GM12878 (cell line): Measurements from ENCODE around the gene C5orf15. TPM values are rescaled to one million over a fixed set of nuclear protein-coding genes. Genes with fewer than 3 reads are reported as not detected.
A peak's percentile ranks its signal among the peaks of the same experiment; 100 is the strongest.

ENCODE experiments used
- ATAC-seq: fragments of 200-7000 bp; cut with Tn5 transposase; 3 replicates; pipeline ENCODE4 v1.9.1; 2020; ENCODE audit warnings: mild to moderate bottlenecking, moderate library complexity
- BruUV-seq: library from RNA; stranded (reverse); fragments of 400-500 nt; replicated peaks from 2 replicates; lab custom pipeline; 2021; lab: Mats Ljungman, UMichigan
- CTCF ChIA-PET: fragments of 300-600 bp; sonication (Branson Sonifier 250); formaldehyde crosslinking; extraction: SDS; loops from one replicate; lab custom pipeline; 2021; ENCODE audit warnings: inconsistent platforms; lab: Yijun Ruan, JAX
- POLR2A ChIA-PET: fragments of 350-600 bp; formaldehyde crosslinking; extraction: SDS; loops from one replicate; lab custom pipeline; 2021; ENCODE audit warnings: inconsistent platforms; lab: Charles Lee
- RAD21 ChIA-PET: fragments of 300-600 bp; sonication (Branson Sonifier 250); formaldehyde crosslinking; loops from one replicate; lab custom pipeline; 2023; ENCODE audit warnings: antibody characterized with exemption; ENCODE audit not compliant: unreplicated experiment; lab: Charles Lee
- SMC1A ChIA-PET: fragments of 300-600 bp; sonication (Branson Sonifier 250); formaldehyde crosslinking; loops from one replicate; lab custom pipeline; 2023; ENCODE audit not compliant: unreplicated experiment, uncharacterized antibody; lab: Charles Lee
- DNase-seq: peaks from one replicate; pipeline ENCODE4 v3.0.0-alpha.2; 2011; ENCODE audit warnings: low read depth, low spot score
- FAIRE-seq: peaks from 3 replicates; lab custom pipeline; 2011; peaks lifted over from hg19 to GRCh38; lab: Jason Lieb, UNC
- H2AFZ ChIP-seq: 2 replicates; pipeline ENCODE4 v1.6.0; 2011; ENCODE audit warnings: low read depth, low read length, control low read depth; ENCODE audit not compliant: control insufficient read depth
- H3K27ac ChIP-seq: 2 replicates; pipeline ENCODE4 v1.5.1; 2011; ENCODE audit warnings: control low read depth; ENCODE audit not compliant: control insufficient read depth, insufficient read depth
- H3K27me3 ChIP-seq, 2 experiments: replicated peaks in 1 of 2; 2 replicates each; pipeline versions ENCODE4 v1.6.0 to v1.6.1; 2011; ENCODE audit warnings: low read length in 1 of 2; ENCODE audit not compliant: control insufficient read depth in 2 of 2, insufficient read depth in 2 of 2
- H3K36me3 ChIP-seq, 2 experiments: 2 replicates each; pipeline ENCODE4 v1.5.1; 2011; ENCODE audit warnings: low read length in 1 of 2; ENCODE audit not compliant: control insufficient read depth in 2 of 2, insufficient read depth in 2 of 2
- H3K4me1 ChIP-seq: 2 replicates; pipeline ENCODE4 v1.6.1; 2011; ENCODE audit warnings: mild to moderate bottlenecking, low read length, moderate library complexity, mixed read lengths; ENCODE audit not compliant: control insufficient read depth, insufficient read depth
- H3K4me2 ChIP-seq: 2 replicates; pipeline ENCODE4 v1.6.0; 2011; ENCODE audit warnings: control low read depth; ENCODE audit not compliant: control insufficient read depth, insufficient read depth
- H3K4me3 ChIP-seq: fragments of 200-600 bp; sonication (generic); 2 replicates; pipeline ENCODE4 v1.5.1; 2016
- H3K79me2 ChIP-seq: 2 replicates; pipeline ENCODE4 v1.6.0; 2011; ENCODE audit warnings: low read length; ENCODE audit not compliant: control insufficient read depth, insufficient read depth
- H3K9ac ChIP-seq: 2 replicates; pipeline ENCODE4 v1.8.0; 2011; ENCODE audit warnings: low read length, control low read depth, mixed read lengths; ENCODE audit not compliant: control insufficient read depth, insufficient read depth
- H3K9me3 ChIP-seq: replicated peaks from 3 replicates; pipeline ENCODE4 v1.5.1; 2011; ENCODE audit warnings: mild to moderate bottlenecking, low read length; ENCODE audit not compliant: control insufficient read depth, insufficient read depth
- H4K20me1 ChIP-seq: 2 replicates; pipeline ENCODE4 v1.6.0; 2011; ENCODE audit not compliant: control insufficient read depth, insufficient read depth
- BHLHE40 ChIP-seq, 2 experiments: fragments of 450-650 bp in 1 of 2; IDR thresholded peaks; 2 replicates each; pipeline ENCODE4 v1.6.1; 2011 to 2017; ENCODE audit warnings: low read depth in 2 of 2, borderline replicate concordance in 1 of 2, improper control_type of control experiment in 1 of 2, low read length in 1 of 2, mild to moderate bottlenecking in 1 of 2
- CHD4 ChIP-seq: fragments of 200-600 bp; sonication (generic); IDR thresholded peaks from 2 replicates; pipeline ENCODE4 v1.6.1; 2016; ENCODE audit warnings: mild to moderate bottlenecking
- CREB1 ChIP-seq: IDR thresholded peaks from 2 replicates; pipeline ENCODE4 v1.6.1; 2012; ENCODE audit warnings: low read depth, mild to moderate bottlenecking, inconsistent platforms
- DPF2 ChIP-seq: fragments of 450-650 bp; IDR thresholded peaks from 2 replicates; pipeline ENCODE4 v1.6.1; 2017; ENCODE audit warnings: mild to moderate bottlenecking
- EP300 ChIP-seq, 2 experiments: fragments of 150-350 bp in 1 of 2; IDR thresholded peaks; 2 replicates each; pipeline ENCODE4 v1.6.1; 2011 to 2012; ENCODE audit warnings: low read depth in 2 of 2, low read length in 2 of 2, borderline replicate concordance in 1 of 2, improper control_type of control experiment in 1 of 2, inconsistent platforms in 1 of 2; ENCODE audit not compliant: control insufficient read depth in 1 of 2
- ETV6 ChIP-seq, 2 experiments: fragments of 450-650 bp in 1 of 2; IDR thresholded peaks in 1 of 2; conservative IDR thresholded peaks in 1 of 2; 2 replicates each; pipeline ENCODE4 v1.6.1; 2014; ENCODE audit warnings: antibody characterized with exemption in 1 of 2, borderline replicate concordance in 1 of 2, low read depth in 1 of 2, mild to moderate bottlenecking in 1 of 2, moderate library complexity in 1 of 2
- IKZF2 ChIP-seq, 2 experiments: fragments of 450-650 bp; IDR thresholded peaks; 2 replicates each; pipeline ENCODE4 v1.6.1; 2017; ENCODE audit warnings: mild to moderate bottlenecking in 2 of 2, moderate library complexity in 2 of 2
- RAD21 ChIP-seq: IDR thresholded peaks from 2 replicates; pipeline ENCODE4 v1.6.1; 2011; ENCODE audit warnings: mild to moderate bottlenecking, low read depth, low read length, moderate library complexity; ENCODE audit not compliant: insufficient read depth
- ZNF24 ChIP-seq: fragments of 450-650 bp; IDR thresholded peaks from 2 replicates; pipeline ENCODE4 v1.6.1; 2017; ENCODE audit warnings: antibody characterized with exemption, mild to moderate bottlenecking
- WGBS: methylation state at CpG from one replicate; pipeline ENCODE4 v1.1.6; 2016; ENCODE audit warnings: low lambda C conversion rate; ENCODE audit not compliant: insufficient replicate concordance, insufficient coverage; ENCODE audit errors: missing lambda C conversion rate; 5-methylcytosine and 5-hydroxymethylcytosine counted together
- in situ Hi-C: fragments of 300-500 bp; cut with MboI; formaldehyde crosslinking; loops from 9 replicates; pipeline ENCODE4 v1.14.3; 2018; ENCODE audit warnings: mixed read lengths
- intact Hi-C: fragments of 100-400 bp; cut with micrococcal nuclease; formaldehyde crosslinking; loops from one replicate; pipeline ENCODE4 v1.14.2; 2022; ENCODE audit not compliant: unreplicated experiment
- polyA plus RNA-seq, 11 experiments: library from polyadenylated mRNA; depleted of rRNA in 4 of 11; unstranded in 6 of 11; stranded (reverse) in 5 of 11; fragments of >200 nt; fragmentation: Nextera tagmentation in 4 of 11; fragmentation: Illumina TruSeq in 1 of 11; extraction: Ambion mirVana in 4 of 11; extraction: Trizol in 1 of 11; gene quantifications; 1 replicate in 1 of 11; 2 replicates in 10 of 11; pipeline versions ENCODE4 v1.2.1 to v1.2.3, GENCODE V29; 2011 to 2016; ENCODE audit warnings: inconsistent platforms in 2 of 11, missing spikeins in 2 of 11, low read depth in 1 of 11
- total RNA-seq, 4 experiments: library from RNA; depleted of rRNA in 3 of 4; stranded (reverse); fragments of >200 nt in 3 of 4; fragmentation: Illumina TruSeq in 1 of 4; extraction: Trizol in 1 of 4; gene quantifications; 2 replicates each; pipeline versions ENCODE4 v1.2.1 to v1.2.3, GENCODE V29; 2013 to 2021
- TF ChIP-seq, protein P1 (sequence below): IDR thresholded peaks from 2 replicates; pipeline ENCODE4 v1.6.1; 2011; ENCODE audit warnings: mild to moderate bottlenecking, low read depth, low read length, moderate library complexity; ENCODE audit not compliant: insufficient replicate concordance
- TF ChIP-seq, protein P2 (sequence below): IDR thresholded peaks from 2 replicates; pipeline ENCODE4 v1.6.1; 2012; ENCODE audit warnings: low read length, inconsistent platforms
- TF ChIP-seq, protein P3 (sequence below): IDR thresholded peaks from 2 replicates; pipeline ENCODE4 v1.6.1; 2011; ENCODE audit warnings: borderline replicate concordance, low read depth, mild to moderate bottlenecking, moderate library complexity, low read length; ENCODE audit not compliant: insufficient read depth, poor library complexity, severe bottlenecking
- TF ChIP-seq, protein P4 (sequence below): IDR thresholded peaks from 2 replicates; pipeline ENCODE4 v1.6.1; 2011; ENCODE audit warnings: low read depth, mild to moderate bottlenecking, low read length, moderate library complexity, borderline replicate concordance; ENCODE audit errors: extremely low read depth
- TF ChIP-seq, protein P5 (sequence below): fragments of 150-350 bp; IDR thresholded peaks from 2 replicates; pipeline ENCODE4 v1.6.1; 2014; ENCODE audit warnings: mild to moderate bottlenecking, low read depth, low read length

C5orf15 gene
- total and polyA plus RNA-seq, 10 of the 15 experiments (the other 5 are each of a cell fraction or from before 2014, with no cell fraction given), result 21.7 to 69.6 (median 46.0) TPM

DNA sequence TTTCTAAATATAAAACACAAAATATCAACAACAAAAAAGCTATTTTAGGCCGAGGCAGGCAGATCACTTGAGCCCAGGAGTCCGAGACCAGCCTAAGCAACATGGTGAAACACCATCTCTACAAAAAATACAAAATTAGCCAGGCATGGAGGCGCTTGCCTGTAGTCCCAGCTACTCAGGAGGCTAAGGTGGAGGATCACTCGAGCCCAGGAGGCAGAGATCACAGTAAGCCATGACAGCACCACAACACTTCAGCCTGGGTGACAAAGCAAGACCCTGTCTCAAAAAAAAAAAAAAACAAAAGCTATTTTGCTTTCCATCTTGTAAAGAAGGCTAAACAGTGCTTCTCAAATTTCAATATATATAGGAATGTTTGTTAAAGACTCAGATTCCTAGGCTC is 11.3 kb downstream of the C5orf15 start:
- Histone ChIP-seq H3K79me2 (peaks cover 13% of the 10 kb centered on the region), H4K20me1 (no peaks in the 10 kb centered on the region), H3K4me3 (peak overlapping the region; percentile 42; the same call in 1 of the 2 replicates), H3K27me3 (no peaks in the 10 kb centered on the region), H3K9ac (peak overlapping the region; percentile 49), H3K4me2 (peak overlapping the region; percentile 84), H3K4me1 (peaks cover 13% of the 10 kb centered on the region), H2AFZ (peak overlapping the region; percentile 49; the same call in 1 of the 2 replicates), H3K27ac (peak overlapping the region; percentile 87), H3K9me3 (no peaks in the 10 kb centered on the region), H3K36me3 (peaks cover 1 to 11% of the 10 kb centered on the region in 2 experiments; a peak in 1 of 4 replicates)
- DNase-seq (no peak), ATAC-seq (peak; percentile 59), FAIRE-seq (no peak)
- intact Hi-C loops (no loop called here), in situ Hi-C loops (no loop called here)
- ChIA-PET RAD21 (interaction anchor here (0.7 to 3.1 kb wide), 7 partner anchors 13 to 534 kb away, joined by 3 to 19 read pairs (median 4); no protein-coding TSS in a partner anchor), CTCF (interaction anchor here (1.2 to 2.6 kb wide), 6 partner anchors 10 to 64 kb away, joined by 3 to 10 read pairs (median 6); no protein-coding TSS in a partner anchor), SMC1A (interaction anchor here (1.3 to 3.4 kb wide), 4 partner anchors 9 to 20 kb away, joined by 5 to 20 read pairs (median 7); no protein-coding TSS in a partner anchor), POLR2A (interaction anchor here (0.5 to 2.9 kb wide), 6 partner anchors 10 to 856 kb away, joined by 3 to 12 read pairs (median 4); partner anchors contain the start of gene C5orf15)
- no TSS peak for BruUV-seq
- 46% methylated on average over 4 of the region's 4 CpGs for WGBS
- TF ChIP-seq RAD21 (no peak), EP300 (IDR thresholded peaks at IDR 0.05; ENCODE audit: borderline replicate concordance in 1 of 2, control insufficient read depth in 1 of 2, low read depth in 2 of 2, low read length in 2 of 2) (no peak), ETV6 (conservative IDR thresholded peaks at IDR 0.05 in 1 of 2, IDR thresholded peaks at IDR 0.05 in 1 of 2; ENCODE audit: borderline replicate concordance in 1 of 2, low read depth in 1 of 2) (no peak), ZNF24 (no peak), CHD4 (no peak), CREB1 (no peak), IKZF2 (IDR thresholded peaks at IDR 0.05) (no peak), BHLHE40 (IDR thresholded peaks at IDR 0.05; ENCODE audit: borderline replicate concordance in 1 of 2, low read depth in 2 of 2, low read length in 1 of 2) (no peak), DPF2 (no peak)
- TF ChIP-seq, protein P1, sequence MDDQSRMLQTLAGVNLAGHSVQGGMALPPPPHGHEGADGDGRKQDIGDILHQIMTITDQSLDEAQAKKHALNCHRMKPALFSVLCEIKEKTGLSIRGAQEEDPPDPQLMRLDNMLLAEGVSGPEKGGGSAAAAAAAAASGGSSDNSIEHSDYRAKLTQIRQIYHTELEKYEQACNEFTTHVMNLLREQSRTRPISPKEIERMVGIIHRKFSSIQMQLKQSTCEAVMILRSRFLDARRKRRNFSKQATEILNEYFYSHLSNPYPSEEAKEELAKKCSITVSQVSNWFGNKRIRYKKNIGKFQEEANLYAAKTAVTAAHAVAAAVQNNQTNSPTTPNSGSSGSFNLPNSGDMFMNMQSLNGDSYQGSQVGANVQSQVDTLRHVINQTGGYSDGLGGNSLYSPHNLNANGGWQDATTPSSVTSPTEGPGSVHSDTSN, result no peak
- TF ChIP-seq, protein P2, sequence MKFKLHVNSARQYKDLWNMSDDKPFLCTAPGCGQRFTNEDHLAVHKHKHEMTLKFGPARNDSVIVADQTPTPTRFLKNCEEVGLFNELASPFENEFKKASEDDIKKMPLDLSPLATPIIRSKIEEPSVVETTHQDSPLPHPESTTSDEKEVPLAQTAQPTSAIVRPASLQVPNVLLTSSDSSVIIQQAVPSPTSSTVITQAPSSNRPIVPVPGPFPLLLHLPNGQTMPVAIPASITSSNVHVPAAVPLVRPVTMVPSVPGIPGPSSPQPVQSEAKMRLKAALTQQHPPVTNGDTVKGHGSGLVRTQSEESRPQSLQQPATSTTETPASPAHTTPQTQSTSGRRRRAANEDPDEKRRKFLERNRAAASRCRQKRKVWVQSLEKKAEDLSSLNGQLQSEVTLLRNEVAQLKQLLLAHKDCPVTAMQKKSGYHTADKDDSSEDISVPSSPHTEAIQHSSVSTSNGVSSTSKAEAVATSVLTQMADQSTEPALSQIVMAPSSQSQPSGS, result no peak
- TF ChIP-seq, protein P3, sequence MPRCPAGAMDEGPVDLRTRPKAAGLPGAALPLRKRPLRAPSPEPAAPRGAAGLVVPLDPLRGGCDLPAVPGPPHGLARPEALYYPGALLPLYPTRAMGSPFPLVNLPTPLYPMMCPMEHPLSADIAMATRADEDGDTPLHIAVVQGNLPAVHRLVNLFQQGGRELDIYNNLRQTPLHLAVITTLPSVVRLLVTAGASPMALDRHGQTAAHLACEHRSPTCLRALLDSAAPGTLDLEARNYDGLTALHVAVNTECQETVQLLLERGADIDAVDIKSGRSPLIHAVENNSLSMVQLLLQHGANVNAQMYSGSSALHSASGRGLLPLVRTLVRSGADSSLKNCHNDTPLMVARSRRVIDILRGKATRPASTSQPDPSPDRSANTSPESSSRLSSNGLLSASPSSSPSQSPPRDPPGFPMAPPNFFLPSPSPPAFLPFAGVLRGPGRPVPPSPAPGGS, result no peak
- TF ChIP-seq, protein P4, sequence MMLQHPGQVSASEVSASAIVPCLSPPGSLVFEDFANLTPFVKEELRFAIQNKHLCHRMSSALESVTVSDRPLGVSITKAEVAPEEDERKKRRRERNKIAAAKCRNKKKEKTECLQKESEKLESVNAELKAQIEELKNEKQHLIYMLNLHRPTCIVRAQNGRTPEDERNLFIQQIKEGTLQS, result no peak
- TF ChIP-seq, protein P5, sequence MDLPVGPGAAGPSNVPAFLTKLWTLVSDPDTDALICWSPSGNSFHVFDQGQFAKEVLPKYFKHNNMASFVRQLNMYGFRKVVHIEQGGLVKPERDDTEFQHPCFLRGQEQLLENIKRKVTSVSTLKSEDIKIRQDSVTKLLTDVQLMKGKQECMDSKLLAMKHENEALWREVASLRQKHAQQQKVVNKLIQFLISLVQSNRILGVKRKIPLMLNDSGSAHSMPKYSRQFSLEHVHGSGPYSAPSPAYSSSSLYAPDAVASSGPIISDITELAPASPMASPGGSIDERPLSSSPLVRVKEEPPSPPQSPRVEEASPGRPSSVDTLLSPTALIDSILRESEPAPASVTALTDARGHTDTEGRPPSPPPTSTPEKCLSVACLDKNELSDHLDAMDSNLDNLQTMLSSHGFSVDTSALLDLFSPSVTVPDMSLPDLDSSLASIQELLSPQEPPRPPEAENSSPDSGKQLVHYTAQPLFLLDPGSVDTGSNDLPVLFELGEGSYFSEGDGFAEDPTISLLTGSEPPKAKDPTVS, result no peak
